Transverse colon (tissue), 4 donors: ENCODE data around the gene TMEM38B.

ENCODE experiments used
- CTCF ChIP-seq, 5 experiments: fragments of 200-600 bp in 3 of 5; fragments of 450-650 bp in 2 of 5; sonication (generic) in 3 of 5; IDR thresholded peaks; 1 replicate in 2 of 5; 2 replicates in 3 of 5; pipeline ENCODE4 v1.5.1; 2016 to 2017; ENCODE audit warnings: antibody characterized with exemption in 5 of 5, inconsistent platforms in 3 of 5, mild to moderate bottlenecking in 2 of 5, moderate library complexity in 1 of 5
- POLR2AphosphoS5 ChIP-seq, 3 donors: sonication (generic); formaldehyde crosslinking; IDR thresholded peaks; one replicate each; pipeline ENCODE4 v1.6.1; 2016; ENCODE audit warnings: antibody characterized with exemption in 3 of 3

- no peak for TF ChIP-seq CTCF (IDR thresholded peaks at IDR 0.05)
- no peak for TF ChIP-seq POLR2AphosphoS5 (IDR thresholded peaks at IDR 0.05)
These were observed 16.3 kb downstream of the TMEM38B start for GRCh38 chr9:105710638-105711037.
